Skeletal muscle satellite cell (primary cell): ENCODE measurements around the gene CAPN10.
"Not testable (repeated sequence)": the region's sequence is repeated elsewhere in the genome, so short reads cannot be mapped to it uniquely, and the experiment has no call there.

Source experiments
- H3K27me3 ChIP-seq: 2 replicates; pipeline ENCODE4 v1.7.0; 2013; ENCODE audit warnings: low read length; ENCODE audit not compliant: control insufficient read depth, insufficient read depth
- H3K36me3 ChIP-seq: 2 replicates; pipeline ENCODE4 v1.7.0; 2013; ENCODE audit warnings: mild to moderate bottlenecking, control low read depth, low read length; ENCODE audit not compliant: insufficient read depth
- H3K4me1 ChIP-seq: 2 replicates; pipeline ENCODE4 v1.7.0; 2013; ENCODE audit warnings: low read length; ENCODE audit not compliant: control insufficient read depth, insufficient read depth
- H3K4me2 ChIP-seq: 2 replicates; pipeline ENCODE4 v1.7.0; 2013; ENCODE audit warnings: mild to moderate bottlenecking, low read length
- H3K4me3 ChIP-seq: 2 replicates; pipeline ENCODE4 v1.7.0; 2013; ENCODE audit warnings: low read length
- H3K9ac ChIP-seq: 2 replicates; pipeline ENCODE4 v1.7.0; 2013; ENCODE audit warnings: mild to moderate bottlenecking, low read depth, low read length, moderate library complexity
- H3K9me3 ChIP-seq: replicated peaks from 2 replicates; pipeline ENCODE4 v1.7.0; 2013; ENCODE audit warnings: mild to moderate bottlenecking, control low read depth, low read length

CAPN10 gene

DNA sequence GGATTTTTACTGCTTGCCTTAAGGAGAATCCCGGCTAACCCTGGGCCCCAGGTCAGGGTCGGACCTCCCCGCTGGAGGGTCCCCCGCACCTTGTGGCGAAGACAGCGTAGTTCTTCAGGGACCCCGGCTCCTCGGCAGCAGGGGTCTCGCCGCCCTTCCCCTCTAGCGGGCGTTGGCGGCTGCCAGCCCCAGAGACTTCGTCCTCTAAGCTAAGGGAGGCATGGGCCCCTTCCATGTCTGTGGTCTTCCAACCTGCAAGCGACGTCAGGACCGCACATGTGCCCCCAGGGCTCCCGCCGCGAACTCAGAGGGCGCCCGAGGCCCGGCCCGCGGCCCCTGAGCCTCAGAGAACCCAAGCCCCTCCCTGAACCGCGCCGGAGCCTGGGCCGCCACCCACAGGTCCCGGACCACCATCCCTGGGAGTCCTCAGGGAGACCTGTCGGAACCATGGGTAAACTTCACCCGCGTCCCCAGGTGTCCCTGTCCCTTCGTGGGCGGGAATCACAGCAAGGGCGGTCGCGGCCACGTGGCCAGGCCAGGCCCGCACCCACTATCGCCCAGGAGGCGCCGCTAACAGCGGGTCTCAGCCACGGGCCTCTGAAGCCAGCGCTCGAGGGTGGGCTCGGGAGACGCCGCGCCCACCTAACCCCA, 29.3 kb upstream of the CAPN10 start:
- Histone ChIP-seq H3K27me3 (no peaks in the 10 kb centered on the region), H3K9ac (no peak overlapping the region), H3K4me1 (peaks cover 26% of the 10 kb centered on the region)

DNA sequence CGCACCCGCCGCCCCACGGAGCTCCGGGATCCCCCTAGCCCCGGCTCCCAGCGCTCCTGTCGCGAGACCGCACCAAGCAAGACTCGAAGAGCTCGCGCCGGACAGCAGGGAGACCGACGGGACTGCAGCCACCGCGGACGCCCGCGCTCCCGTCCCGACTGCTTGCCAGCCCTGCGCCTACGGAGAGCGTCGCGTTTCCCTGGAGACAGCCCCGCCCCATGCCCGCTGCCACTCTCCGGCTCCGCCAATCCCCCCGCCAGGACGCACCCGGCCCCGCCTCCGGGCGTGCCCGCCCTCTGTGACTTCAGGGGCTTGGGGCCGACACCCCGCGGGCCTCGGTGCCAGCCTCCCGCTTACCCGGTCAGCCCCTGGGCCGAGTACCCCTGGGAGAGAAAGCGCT, 28.7 kb upstream of the CAPN10 start, which contains the start of gene ANKMY1:
ANKMY1 (minus strand) TSS at position 181 of the 400 bp plus-strand sequence. CDS start 653 bp downstream, outside the sequence.
- Histone ChIP-seq H3K4me2 (peak within 1 kb of the TSS; percentile 88), H3K9me3 (no peaks in the 10 kb centered on the region), H3K4me1 (peaks cover 26% of the 10 kb centered on the region), H3K27me3 (no peaks in the 10 kb centered on the region), H3K4me3 (peak within 1 kb of the TSS; percentile 61), H3K36me3 (peaks cover 2% of the 10 kb centered on the region), H3K9ac (no peak within 1 kb of the TSS)

More for the DNA sequence above, 29.3 kb upstream of the CAPN10 start:
- Histone ChIP-seq H3K4me2 (peak overlapping the region; percentile 82), H3K9me3 (no peaks in the 10 kb centered on the region), H3K4me3 (peak overlapping the region; percentile 61), H3K36me3 (no peaks in the 10 kb centered on the region)

DNA sequence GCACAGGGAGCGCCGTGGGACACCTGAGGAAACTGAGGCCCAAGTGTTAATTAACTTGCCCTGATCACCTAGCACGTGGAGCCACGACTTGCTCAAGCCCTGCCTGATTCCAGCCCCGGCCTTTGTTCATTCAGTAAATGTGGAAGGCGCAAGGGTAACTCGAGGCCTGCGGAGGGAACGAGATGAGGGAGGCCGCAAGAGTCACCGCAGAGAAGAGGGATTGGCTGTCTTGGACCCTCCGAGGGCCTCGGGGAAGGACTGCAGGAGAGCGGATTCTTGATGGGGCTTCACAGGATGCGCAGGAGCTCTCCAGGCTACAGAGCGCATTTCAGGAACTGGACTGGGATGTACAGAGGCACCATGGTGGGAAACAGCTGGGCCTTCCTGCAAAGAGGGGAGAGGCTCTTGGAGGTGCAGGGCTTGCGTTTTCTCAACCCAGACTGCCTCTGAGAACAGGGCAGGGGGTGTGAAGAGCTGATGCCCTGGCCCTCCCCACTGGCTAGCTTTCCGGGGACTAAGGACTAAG, 28.2 kb upstream of the CAPN10 start:
- H3K4me1 ChIP-seq, result peaks cover 26% of the 10 kb centered on the region
- peak overlapping the region; percentile 61 for H3K4me3 ChIP-seq
- H3K27me3 ChIP-seq, result no peaks in the 10 kb centered on the region
- H3K9me3 ChIP-seq, result no peaks in the 10 kb centered on the region
- peaks cover 3% of the 10 kb centered on the region for H3K36me3 ChIP-seq
- no peak overlapping the region for H3K9ac ChIP-seq
- H3K4me2 ChIP-seq, result peak overlapping the region; percentile 82

DNA sequence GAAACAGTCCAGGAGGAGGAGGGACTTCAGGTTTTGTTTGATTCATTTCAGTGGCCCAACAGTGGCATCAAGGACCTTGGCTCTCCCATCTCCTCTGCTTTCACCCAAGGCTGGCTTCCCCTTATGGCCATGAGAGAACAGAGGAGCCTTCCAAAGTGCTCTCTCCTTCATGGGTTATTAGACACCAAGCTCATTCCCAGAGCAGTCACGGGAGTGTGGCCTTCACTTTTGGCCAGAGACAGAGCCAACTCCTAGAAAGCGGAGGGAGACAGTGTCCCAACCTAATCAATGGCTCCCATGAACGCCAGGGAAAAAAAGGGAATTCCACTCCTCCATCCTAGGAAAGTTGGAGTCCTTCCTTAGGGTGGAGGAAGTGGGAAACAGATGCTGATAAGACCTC, 27.2 kb upstream of the CAPN10 start:
- H3K27me3 ChIP-seq, result no peaks in the 10 kb centered on the region
- H3K36me3 ChIP-seq, result peaks cover 3% of the 10 kb centered on the region
- H3K4me1 ChIP-seq, result peaks cover 26% of the 10 kb centered on the region
- no peaks in the 10 kb centered on the region for H3K9me3 ChIP-seq
- H3K4me2 ChIP-seq, result peak overlapping the region; percentile 88
- peak overlapping the region; percentile 93 for H3K4me3 ChIP-seq
- no peak overlapping the region for H3K9ac ChIP-seq

GRCh38 chr2:240560084-240560479, 26.5 kb upstream of the CAPN10 start, which contains the start of gene DUSP28:
TSS of gene DUSP28 (plus strand) at chr2:240560357. CDS start at chr2:240560685, 328 bp downstream.
- Histone ChIP-seq H3K4me1 (peaks cover 26% of the 10 kb centered on the region), H3K4me3 (peak within 1 kb of the TSS; percentile 93), H3K36me3 (peaks cover 3% of the 10 kb centered on the region)

DNA sequence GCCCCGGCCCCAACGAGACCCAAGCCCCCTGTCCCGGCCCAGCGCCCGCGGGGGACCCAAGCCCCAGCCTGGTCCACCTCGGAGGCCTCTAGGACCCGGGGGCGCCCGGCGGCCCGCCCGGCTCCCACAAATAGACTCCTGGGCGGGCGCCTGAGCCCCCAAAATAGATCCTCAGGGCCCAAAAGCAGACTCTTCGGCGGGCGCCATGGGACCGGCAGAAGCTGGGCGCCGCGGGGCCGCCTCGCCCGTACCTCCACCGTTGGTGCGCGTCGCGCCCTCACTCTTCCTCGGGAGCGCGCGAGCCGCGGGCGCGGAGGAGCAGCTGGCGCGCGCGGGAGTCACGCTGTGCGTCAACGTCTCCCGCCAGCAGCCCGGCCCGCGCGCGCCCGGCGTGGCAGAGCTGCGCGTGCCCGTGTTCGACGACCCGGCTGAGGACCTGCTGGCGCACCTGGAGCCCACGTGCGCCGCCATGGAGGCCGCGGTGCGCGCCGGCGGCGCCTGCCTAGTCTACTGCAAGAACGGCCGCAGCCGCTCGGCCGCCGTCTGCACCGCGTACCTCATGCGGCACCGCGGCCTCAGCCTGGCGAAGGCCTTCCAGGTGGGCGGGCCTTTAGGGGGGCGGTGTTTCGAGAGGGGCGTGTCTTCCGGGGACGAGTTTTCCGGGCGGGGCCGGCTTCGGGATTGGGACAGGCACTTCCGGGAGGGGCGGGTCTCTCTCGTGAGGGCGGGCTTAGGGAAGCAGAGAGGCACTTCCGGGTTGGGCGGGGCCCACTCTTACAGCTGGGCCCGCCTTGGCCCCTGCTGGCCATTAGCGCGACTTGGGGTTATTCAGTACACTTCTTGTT, 25.8 kb upstream of the CAPN10 start:
- H3K4me3 ChIP-seq, result peak overlapping the region; percentile 93

More at GRCh38 chr2:240560084-240560479, 26.5 kb upstream of the CAPN10 start, which contains the start of gene DUSP28:
- no peaks in the 10 kb centered on the region for H3K27me3 ChIP-seq
- no peaks in the 10 kb centered on the region for H3K9me3 ChIP-seq
- peak within 1 kb of the TSS; percentile 96 for H3K9ac ChIP-seq
- H3K4me2 ChIP-seq, result peak within 1 kb of the TSS; percentile 88

GRCh38 chr2:240561325-240561971, 25.1 kb upstream of the CAPN10 start:
- peak overlapping the region; percentile 88 for H3K4me2 ChIP-seq
- no peaks in the 10 kb centered on the region for H3K27me3 ChIP-seq
- H3K4me3 ChIP-seq, result peak overlapping the region; percentile 93

More for the DNA sequence above, 25.8 kb upstream of the CAPN10 start:
- Histone ChIP-seq H3K36me3 (peaks cover 3% of the 10 kb centered on the region), H3K27me3 (no peaks in the 10 kb centered on the region), H3K4me2 (peak overlapping the region; percentile 88), H3K9ac (peak overlapping the region; percentile 96), H3K9me3 (no peaks in the 10 kb centered on the region), H3K4me1 (peaks cover 31% of the 10 kb centered on the region)

DNA sequence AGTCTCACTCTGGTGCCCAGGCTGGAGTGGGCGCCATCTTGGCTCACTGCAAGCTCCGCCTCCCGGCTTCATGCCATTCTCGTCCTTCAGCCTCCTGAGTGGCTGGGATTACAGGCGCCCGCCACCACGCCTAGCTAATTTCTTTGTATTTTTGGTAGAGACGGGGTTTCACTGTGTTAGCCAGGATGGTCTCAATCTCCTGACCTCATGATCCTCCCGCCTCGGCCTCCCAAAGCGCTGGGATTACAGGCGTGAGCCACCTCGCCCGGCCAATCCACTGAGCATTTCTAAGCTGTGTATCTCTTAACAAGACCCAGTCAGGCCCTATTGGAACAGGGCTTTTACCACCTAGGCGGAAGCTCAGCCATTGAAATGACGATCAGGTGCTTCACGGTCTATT, 23.3 kb upstream of the CAPN10 start:
- H3K9ac ChIP-seq, H3K36me3 ChIP-seq, H3K9me3 ChIP-seq, H3K27me3 ChIP-seq, H3K4me3 ChIP-seq, H3K4me2 ChIP-seq: not testable (repeated sequence)
- peaks cover 47% of the 10 kb centered on the region for H3K4me1 ChIP-seq

More at GRCh38 chr2:240561325-240561971, 25.1 kb upstream of the CAPN10 start:
- Histone ChIP-seq H3K4me1 (peaks cover 37% of the 10 kb centered on the region), H3K36me3 (peaks cover 3% of the 10 kb centered on the region), H3K9me3 (no peaks in the 10 kb centered on the region), H3K9ac (peak overlapping the region; percentile 67)

- no peak overlapping the region for H3K9ac ChIP-seq
- H3K9me3 ChIP-seq, result no peaks in the 10 kb centered on the region
- H3K4me1 ChIP-seq, result peaks cover 47% of the 10 kb centered on the region
- peaks cover 3% of the 10 kb centered on the region for H3K36me3 ChIP-seq
- H3K4me2 ChIP-seq, result no peak overlapping the region
- no peak overlapping the region for H3K4me3 ChIP-seq
- H3K27me3 ChIP-seq, result no peaks in the 10 kb centered on the region
Measured at GRCh38 chr2:240563951-240564560, 22.5 kb upstream of the CAPN10 start.

DNA sequence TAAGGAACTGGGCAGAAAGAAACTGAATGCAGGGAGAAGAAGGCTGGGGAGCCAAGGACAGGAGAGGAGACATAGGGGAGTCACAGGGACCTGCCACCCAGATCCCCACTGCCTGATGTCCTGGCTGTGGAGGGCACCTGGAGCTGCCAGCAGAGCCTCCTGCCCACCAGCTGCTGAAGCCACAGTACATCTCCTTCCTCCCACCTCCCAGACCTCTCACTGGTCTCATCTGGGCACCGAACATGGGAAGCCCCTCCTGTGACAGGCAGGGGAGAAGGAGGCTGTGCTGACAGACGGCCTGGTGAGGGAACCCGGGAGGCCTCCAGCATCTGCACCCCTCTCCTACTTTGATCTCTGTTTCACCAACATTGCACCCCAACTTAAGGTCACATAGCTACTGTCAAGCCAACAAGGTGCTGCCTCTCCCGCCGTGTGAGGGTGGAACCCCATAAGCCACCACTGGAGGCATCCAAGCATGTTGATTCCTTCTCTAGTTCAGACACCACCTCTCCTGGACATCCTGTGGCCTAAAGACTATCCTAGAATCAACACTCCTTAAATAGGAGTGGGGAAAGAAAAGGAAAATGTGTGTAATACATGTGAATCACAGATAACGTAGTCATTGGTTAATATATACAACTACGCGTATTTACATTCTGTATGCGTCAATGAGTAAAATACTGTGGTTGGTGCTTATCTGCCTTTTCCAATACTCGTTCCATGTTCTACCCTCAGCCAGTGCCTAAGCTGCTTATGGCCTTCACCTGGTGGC, 21.8 kb upstream of the CAPN10 start:
- Histone ChIP-seq H3K9me3 (no peaks in the 10 kb centered on the region), H3K36me3 (peaks cover 3% of the 10 kb centered on the region), H3K4me1 (peaks cover 47% of the 10 kb centered on the region), H3K4me3 (no peak overlapping the region), H3K27me3 (no peaks in the 10 kb centered on the region), H3K9ac (no peak overlapping the region), H3K4me2 (no peak overlapping the region)
